Skeletal muscle tissue (tissue), 4 donors: ENCODE results near the gene CDX1. TPM values are rescaled to one million over a fixed set of nuclear protein-coding genes. Genes with fewer than 3 reads are reported as not detected.

Source experiments
- H3K27ac ChIP-seq: one replicate; pipeline ENCODE4 v1.7.0; 2013; ENCODE audit warnings: mild to moderate bottlenecking, low read depth, low read length, inconsistent platforms
- H3K27me3 ChIP-seq, 3 donors: one replicate each; pipeline ENCODE4 v1.7.0; 2013; ENCODE audit warnings: low read length in 3 of 3; ENCODE audit not compliant: control insufficient read depth in 3 of 3, insufficient read depth in 3 of 3
- H3K36me3 ChIP-seq, 3 donors: one replicate each; pipeline ENCODE4 v1.7.0; 2013; ENCODE audit warnings: low read length in 3 of 3; ENCODE audit not compliant: control insufficient read depth in 3 of 3, insufficient read depth in 3 of 3
- H3K4me1 ChIP-seq, 3 donors: one replicate each; pipeline ENCODE4 v1.7.0; 2013; ENCODE audit warnings: low read length in 3 of 3, mild to moderate bottlenecking in 3 of 3; ENCODE audit not compliant: control insufficient read depth in 3 of 3, insufficient read depth in 3 of 3
- H3K4me3 ChIP-seq, 3 donors: one replicate each; pipeline ENCODE4 v1.7.0; 2013; ENCODE audit warnings: low read length in 3 of 3
- H3K9ac ChIP-seq, 3 donors: one replicate each; pipeline ENCODE4 v1.7.0; 2013; ENCODE audit warnings: low read length in 3 of 3, mild to moderate bottlenecking in 3 of 3, moderate library complexity in 2 of 3, low read depth in 1 of 3
- H3K9me3 ChIP-seq, 3 donors: one replicate each; pipeline ENCODE4 v1.7.0; 2013; ENCODE audit warnings: low read length in 3 of 3; ENCODE audit not compliant: control insufficient read depth in 3 of 3
- total RNA-seq: library from RNA; depleted of rRNA; stranded (reverse); fragments of >200 nt; gene quantifications from one replicate; pipeline ENCODE4 v1.2.3, GENCODE V29; 2014
- donor health status: Osteomylitis.

Gene CDX1
- total RNA-seq, 1 donor from 2014 or later = not detected

- H3K27ac ChIP-seq = no peak overlapping the region
- peaks cover 32 to 47% (median 35%) of the 10 kb centered on the region in 3 donors for H3K4me1 ChIP-seq
- peaks cover 12 to 27% (median 26%) of the 10 kb centered on the region in 3 donors for H3K36me3 ChIP-seq
These were observed 36.1 kb upstream of the CDX1 start for GRCh38 chr5:150130493-150130922.

DNA sequence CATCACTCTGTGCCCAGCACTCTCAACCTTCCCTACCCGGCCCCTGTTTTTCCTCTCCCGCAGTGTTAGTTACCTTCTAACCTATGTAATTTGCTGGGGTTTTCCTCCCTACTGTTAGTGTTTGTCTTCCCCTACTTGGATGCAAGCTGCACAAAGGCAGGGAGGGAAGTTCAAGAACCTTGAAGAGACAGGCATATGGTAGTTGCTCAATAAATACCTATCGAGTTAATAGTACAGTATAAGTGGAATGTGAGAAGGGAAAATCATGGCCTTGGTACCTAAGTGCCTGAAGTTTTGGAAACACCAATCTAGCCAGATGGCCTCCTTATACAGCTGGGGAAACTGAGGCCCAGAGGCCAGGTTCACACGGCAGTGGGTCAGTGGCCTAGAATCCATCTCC lies 35.1 kb upstream of the CDX1 start:
- H3K9ac ChIP-seq = no peak overlapping the region

More at GRCh38 chr5:150130493-150130922, 36.1 kb upstream of the CDX1 start:
- Histone ChIP-seq H3K9ac (peak overlapping the region in 1 of 3 donors; percentile 77), H3K27me3 (peaks cover 0 to 5% (median 0%) of the 10 kb centered on the region in 3 donors), H3K4me3 (no peak overlapping the region), H3K9me3 (no peaks in the 10 kb centered on the region)

GRCh38 chr5:150131978-150132694 lies 34.4 kb upstream of the CDX1 start:
- Histone ChIP-seq H3K9ac (peak overlapping the region in 1 of 3 donors; percentile 25), H3K4me1 (peaks cover 41 to 58% (median 51%) of the 10 kb centered on the region in 3 donors), H3K27ac (peak overlapping the region; percentile 25), H3K4me3 (no peak overlapping the region), H3K27me3 (peaks cover 0 to 5% (median 0%) of the 10 kb centered on the region in 3 donors), H3K9me3 (no peaks in the 10 kb centered on the region), H3K36me3 (peaks cover 12 to 25% (median 13%) of the 10 kb centered on the region in 3 donors)

More for the DNA sequence above, 35.1 kb upstream of the CDX1 start:
- peaks cover 36 to 52% (median 44%) of the 10 kb centered on the region in 3 donors for H3K4me1 ChIP-seq
- no peak overlapping the region for H3K4me3 ChIP-seq
- no peaks in the 10 kb centered on the region for H3K9me3 ChIP-seq
- H3K27ac ChIP-seq = no peak overlapping the region
- peaks cover 12 to 25% (median 18%) of the 10 kb centered on the region in 3 donors for H3K36me3 ChIP-seq
- peaks cover 0 to 5% (median 0%) of the 10 kb centered on the region in 3 donors for H3K27me3 ChIP-seq

DNA sequence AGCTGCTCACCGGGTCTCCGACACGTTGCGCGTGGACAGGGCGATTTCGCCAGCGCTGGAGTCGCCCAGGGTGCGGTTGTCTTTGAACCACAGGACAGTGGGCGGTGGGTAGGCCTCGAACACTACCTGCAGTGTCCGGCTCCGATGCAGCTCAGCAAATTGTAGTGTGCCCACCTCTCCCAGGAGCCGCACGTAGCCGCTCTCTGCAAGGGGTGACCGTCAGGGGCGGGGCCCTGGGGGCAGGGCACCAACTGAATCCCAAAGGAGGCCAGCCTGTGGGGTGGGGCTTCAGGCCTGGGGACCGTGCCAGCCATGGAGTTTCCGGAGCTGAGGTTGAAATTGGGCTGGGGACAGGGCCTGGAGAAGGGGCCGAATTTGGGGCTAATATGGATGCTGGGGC lies 33.8 kb upstream of the CDX1 start:
- no peaks in the 10 kb centered on the region for H3K9me3 ChIP-seq
- H3K9ac ChIP-seq = peak overlapping the region in 1 of 3 donors; percentile 25
- H3K4me1 ChIP-seq = peaks cover 47 to 63% (median 57%) of the 10 kb centered on the region in 3 donors
- peaks cover 0 to 5% (median 0%) of the 10 kb centered on the region in 3 donors for H3K27me3 ChIP-seq
- peak overlapping the region; percentile 25 for H3K27ac ChIP-seq
- peaks cover 12 to 25% (median 13%) of the 10 kb centered on the region in 3 donors for H3K36me3 ChIP-seq
- H3K4me3 ChIP-seq = no peak overlapping the region

DNA sequence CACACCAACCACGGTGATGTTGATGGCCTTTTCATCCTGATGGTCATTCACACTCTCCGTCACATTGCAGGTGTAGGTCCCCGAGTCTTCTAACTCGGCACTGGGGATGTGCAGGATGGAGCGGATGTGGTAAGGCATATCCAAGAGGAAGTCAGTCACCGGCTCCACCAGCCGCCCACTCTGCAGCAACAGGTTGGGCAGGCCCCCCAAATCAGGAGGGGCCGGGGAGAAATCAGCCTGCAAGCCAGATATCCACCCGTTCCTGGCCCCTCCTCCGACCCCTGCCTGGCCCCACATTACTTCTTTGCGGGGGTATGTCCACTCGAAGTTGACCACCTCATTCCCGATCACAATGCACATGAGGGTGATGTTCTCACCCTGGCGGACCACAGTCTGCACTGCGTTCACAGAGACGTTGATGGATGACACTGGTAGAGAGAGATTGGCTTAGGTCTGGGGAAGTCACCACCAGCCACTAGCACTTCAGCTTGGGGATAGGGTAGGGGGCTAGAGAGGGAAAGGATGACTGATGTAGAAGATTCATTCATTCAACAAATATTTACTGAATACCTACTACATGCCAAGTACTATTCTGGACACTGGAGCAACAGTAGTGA lies 32.9 kb upstream of the CDX1 start:
- H3K27ac ChIP-seq = no peak overlapping the region

GRCh38 chr5:150134198-150134588 lies 32.4 kb upstream of the CDX1 start:
- Histone ChIP-seq H3K9me3 (no peaks in the 10 kb centered on the region), H3K4me3 (no peak overlapping the region), H3K27ac (no peak overlapping the region), H3K9ac (no peak overlapping the region), H3K4me1 (peaks cover 59 to 73% (median 70%) of the 10 kb centered on the region in 3 donors), H3K36me3 (peaks cover 4 to 22% (median 6%) of the 10 kb centered on the region in 3 donors), H3K27me3 (peaks cover 0 to 5% (median 0%) of the 10 kb centered on the region in 3 donors)

More for the DNA sequence above, 32.9 kb upstream of the CDX1 start:
- Histone ChIP-seq H3K27me3 (peaks cover 0 to 5% (median 0%) of the 10 kb centered on the region in 3 donors), H3K4me3 (no peak overlapping the region), H3K4me1 (peaks cover 55 to 68% (median 66%) of the 10 kb centered on the region in 3 donors), H3K36me3 (peaks cover 5 to 22% (median 11%) of the 10 kb centered on the region in 3 donors), H3K9me3 (no peaks in the 10 kb centered on the region), H3K9ac (peak overlapping the region in 1 of 3 donors; percentile 25)

DNA sequence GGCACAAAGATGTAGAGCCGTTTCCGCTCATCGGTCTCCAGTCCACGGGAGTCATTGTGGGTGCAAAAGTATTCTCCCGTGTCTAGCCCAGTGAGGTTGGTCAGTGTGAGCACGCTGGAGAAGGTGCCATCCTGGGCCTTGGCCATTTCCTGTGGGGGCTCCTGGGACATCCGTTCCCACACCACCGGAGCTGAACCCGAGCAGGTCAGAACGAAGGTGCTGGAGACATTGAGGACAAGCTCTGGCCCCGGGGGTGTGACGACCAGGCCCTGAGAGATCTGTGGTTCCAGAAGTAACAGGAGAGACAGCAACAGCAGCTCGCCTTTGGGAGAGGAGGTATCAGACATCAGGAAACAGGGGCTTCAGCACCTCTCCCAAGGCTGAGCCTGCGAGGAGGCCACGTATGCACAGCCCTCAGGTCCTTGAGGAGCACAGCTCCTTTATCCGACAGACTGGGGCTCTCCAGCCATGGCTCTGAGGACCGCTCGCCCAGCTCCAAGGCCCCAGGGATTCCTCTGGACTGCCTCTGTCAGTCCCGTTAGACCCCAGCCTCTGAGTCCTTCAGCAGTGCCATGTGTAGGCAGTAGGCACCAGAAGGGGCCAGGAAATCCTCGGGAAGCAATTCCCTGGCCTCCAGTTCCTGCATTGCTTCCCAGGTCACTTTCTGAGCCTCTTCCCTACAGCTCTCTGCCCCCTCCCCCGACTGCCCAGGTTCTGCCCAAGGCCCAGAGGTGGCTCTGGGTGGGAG lies 30.8 kb upstream of the CDX1 start:
- Histone ChIP-seq H3K36me3 (peaks cover 0 to 16% (median 2%) of the 10 kb centered on the region in 3 donors), H3K4me1 (peaks cover 59 to 74% (median 70%) of the 10 kb centered on the region in 3 donors), H3K4me3 (no peak overlapping the region), H3K27ac (peak overlapping the region; percentile 82), H3K9ac (no peak overlapping the region), H3K9me3 (no peaks in the 10 kb centered on the region), H3K27me3 (peaks cover 0 to 5% (median 0%) of the 10 kb centered on the region in 3 donors)

DNA sequence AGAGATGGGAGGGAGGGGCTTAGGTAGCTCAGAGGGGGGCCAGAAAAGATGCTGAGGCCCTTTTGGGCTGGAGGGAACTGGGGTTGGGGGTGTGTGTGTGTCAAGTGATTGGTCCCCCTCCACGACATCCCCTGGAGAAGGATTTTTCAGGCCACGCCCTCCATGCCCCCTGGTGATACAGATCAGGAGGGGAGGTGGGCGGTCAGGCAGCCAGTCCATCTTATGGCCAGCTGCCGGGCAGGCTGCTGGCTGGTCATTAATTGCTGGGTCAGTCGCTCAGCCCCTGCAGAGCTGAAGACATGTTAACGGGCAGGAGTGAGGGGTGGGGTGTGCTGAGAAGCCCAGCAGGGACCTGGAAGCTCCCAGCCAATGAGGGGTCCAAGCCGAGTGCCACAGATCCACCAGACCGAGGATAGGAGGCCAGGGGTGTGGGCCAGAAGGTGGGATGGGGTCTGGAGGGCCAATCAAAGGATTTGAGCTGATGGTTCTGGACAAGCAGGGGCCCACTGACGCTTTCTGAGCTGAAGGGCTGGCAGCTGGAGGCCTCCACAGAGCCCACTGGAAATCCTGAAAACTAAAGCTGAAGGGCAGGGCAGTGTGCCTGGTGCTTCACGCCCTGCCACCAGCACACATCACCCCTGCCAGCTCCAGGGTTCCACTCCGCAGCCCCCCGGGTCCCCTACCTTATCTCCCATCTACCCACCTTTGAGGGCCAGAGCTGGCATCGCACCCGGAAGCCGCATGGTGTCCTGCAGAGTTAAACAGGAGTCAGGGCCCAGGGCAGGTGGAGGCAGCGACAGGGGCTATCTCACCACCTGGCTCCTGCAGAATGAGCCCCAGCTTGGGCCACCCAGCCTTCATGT lies 30.0 kb upstream of the CDX1 start:
- peak overlapping the region in 1 of 3 donors; percentile 62 for H3K9ac ChIP-seq
- H3K4me3 ChIP-seq = no peak overlapping the region
- H3K27me3 ChIP-seq = peaks cover 0 to 5% (median 0%) of the 10 kb centered on the region in 3 donors
- H3K36me3 ChIP-seq = peaks cover 0 to 16% (median 2%) of the 10 kb centered on the region in 3 donors
- H3K27ac ChIP-seq = peak overlapping the region; percentile 82
- H3K4me1 ChIP-seq = peaks cover 66 to 82% (median 76%) of the 10 kb centered on the region in 3 donors
- H3K9me3 ChIP-seq = no peaks in the 10 kb centered on the region
